Natural killer cell (primary cell): ENCODE measurements around the gene ANK3. TPM values are rescaled to one million over a fixed set of nuclear protein-coding genes. Genes with fewer than 3 reads are reported as not detected.

Experiments used
- ATAC-seq, 3 donors: fragments of 150-1000 bp in 2 of 3; fragments of 200-7000 bp in 1 of 3; cut with Tn5 transposase; 1 replicate in 1 of 3; 2 replicates in 2 of 3; pipeline ENCODE4 v1.10.0; 2021; ENCODE audit warnings: mild to moderate bottlenecking in 2 of 3, moderate library complexity in 2 of 3
- DNase-seq, 2 donors: peaks; one replicate each; pipeline versions ENCODE4 v3.0.0 to v3.0.0-alpha.2; 2013 to 2021; ENCODE audit warnings: mixed read lengths in 1 of 2
- H3K27ac ChIP-seq: one replicate; pipeline ENCODE4 v1.5.1; 2013; ENCODE audit warnings: mild to moderate bottlenecking, low read length
- H3K27me3 ChIP-seq: one replicate; pipeline ENCODE4 v1.6.1; 2013; ENCODE audit warnings: low read length; ENCODE audit not compliant: control insufficient read depth, insufficient read depth
- H3K36me3 ChIP-seq: one replicate; pipeline ENCODE4 v1.6.1; 2013; ENCODE audit warnings: low read length; ENCODE audit not compliant: control insufficient read depth, insufficient read depth
- H3K4me1 ChIP-seq: one replicate; pipeline ENCODE4 v1.6.1; 2013; ENCODE audit warnings: low read length; ENCODE audit not compliant: control insufficient read depth, insufficient read depth
- H3K4me3 ChIP-seq: one replicate; pipeline ENCODE4 v1.5.1; 2013; ENCODE audit warnings: low read length
- H3K9me3 ChIP-seq: one replicate; pipeline ENCODE4 v1.6.1; 2013; ENCODE audit warnings: low read length; ENCODE audit not compliant: control insufficient read depth, insufficient read depth
- H3K27ac Mint-ChIP-seq, 2 donors: one replicate each; pipeline ENCODE4 v1.8.0; 2022; ENCODE audit warnings: mild to moderate bottlenecking in 2 of 2, mixed read lengths in 2 of 2, moderate library complexity in 1 of 2
- H3K27me3 Mint-ChIP-seq, 2 donors: one replicate each; pipeline ENCODE4 v1.8.0; 2022; ENCODE audit warnings: low read depth in 2 of 2, mixed read lengths in 2 of 2
- H3K36me3 Mint-ChIP-seq: one replicate; pipeline ENCODE4 v1.8.0; 2022; ENCODE audit warnings: mixed read lengths
- H3K4me1 Mint-ChIP-seq, 2 donors: one replicate each; pipeline ENCODE4 v1.8.0; 2022; ENCODE audit warnings: mixed read lengths in 2 of 2
- H3K4me3 Mint-ChIP-seq: one replicate; pipeline ENCODE4 v1.8.0; 2022; ENCODE audit warnings: mild to moderate bottlenecking, moderate library complexity, mixed read lengths
- H3K9me3 Mint-ChIP-seq, 2 donors: one replicate each; pipeline ENCODE4 v1.8.0; 2022; ENCODE audit warnings: mixed read lengths in 2 of 2
- WGBS: methylation state at CpG from one replicate; pipeline ENCODE4 v1.1.7; 2013; ENCODE audit warnings: missing lambda C conversion rate; ENCODE audit not compliant: insufficient coverage; 5-methylcytosine and 5-hydroxymethylcytosine counted together
- intact Hi-C: fragments of 100-400 bp; cut with micrococcal nuclease; formaldehyde crosslinking; loops from one replicate; pipeline ENCODE4 v1.14.2; 2022
- total RNA-seq, 4 donors: library from RNA; stranded (reverse); fragments of 120-200 nt in 1 of 4; gene quantifications; one replicate each; pipeline versions ENCODE4 v1.2.3 to v1.2.4, GENCODE V29; 2013 to 2022
- TF ChIP-seq, protein P1 (sequence below): fragments of 200-600 bp; IDR thresholded peaks from one replicate; pipeline ENCODE4 v1.8.0; 2022; ENCODE audit warnings: antibody characterized with exemption

Gene ANK3
- total RNA-seq, 3 donors from 2014 or later (not counting 1 experiment from before 2014, with no cell fraction given) = 4.4 to 12.9 (median 11.4) TPM

DNA sequence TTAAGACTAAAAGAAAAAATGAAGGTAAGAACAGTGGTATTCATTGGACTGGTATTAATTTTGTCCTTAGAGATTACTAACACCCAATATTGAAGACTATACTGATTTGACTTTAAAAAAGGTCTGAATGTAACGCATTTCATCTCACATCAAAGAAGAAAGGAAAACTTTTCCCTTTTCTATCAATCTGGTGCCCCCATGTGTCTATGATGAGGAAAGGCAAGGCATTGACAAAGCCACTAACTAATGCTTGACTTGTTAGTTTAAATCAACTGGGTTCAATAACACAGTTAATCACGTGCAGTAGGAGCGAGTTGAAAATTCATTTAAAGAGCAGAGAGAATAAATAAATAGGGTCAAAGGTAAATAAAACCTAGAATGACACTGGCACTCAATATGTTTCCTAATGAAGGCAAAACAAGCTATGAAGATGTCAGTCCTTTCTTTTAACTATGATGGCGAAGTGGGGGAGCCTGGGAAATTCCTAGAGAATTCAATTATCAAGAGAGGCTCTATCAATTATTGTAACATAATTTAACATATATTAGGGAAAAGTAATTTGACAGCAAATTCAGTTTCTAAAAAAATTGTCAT lies 180.9 kb downstream of the ANK3 start:
- H3K4me1 ChIP-seq = no peaks in the 10 kb centered on the region
- H3K27me3 ChIP-seq = no peaks in the 10 kb centered on the region
- TF ChIP-seq, protein P1, sequence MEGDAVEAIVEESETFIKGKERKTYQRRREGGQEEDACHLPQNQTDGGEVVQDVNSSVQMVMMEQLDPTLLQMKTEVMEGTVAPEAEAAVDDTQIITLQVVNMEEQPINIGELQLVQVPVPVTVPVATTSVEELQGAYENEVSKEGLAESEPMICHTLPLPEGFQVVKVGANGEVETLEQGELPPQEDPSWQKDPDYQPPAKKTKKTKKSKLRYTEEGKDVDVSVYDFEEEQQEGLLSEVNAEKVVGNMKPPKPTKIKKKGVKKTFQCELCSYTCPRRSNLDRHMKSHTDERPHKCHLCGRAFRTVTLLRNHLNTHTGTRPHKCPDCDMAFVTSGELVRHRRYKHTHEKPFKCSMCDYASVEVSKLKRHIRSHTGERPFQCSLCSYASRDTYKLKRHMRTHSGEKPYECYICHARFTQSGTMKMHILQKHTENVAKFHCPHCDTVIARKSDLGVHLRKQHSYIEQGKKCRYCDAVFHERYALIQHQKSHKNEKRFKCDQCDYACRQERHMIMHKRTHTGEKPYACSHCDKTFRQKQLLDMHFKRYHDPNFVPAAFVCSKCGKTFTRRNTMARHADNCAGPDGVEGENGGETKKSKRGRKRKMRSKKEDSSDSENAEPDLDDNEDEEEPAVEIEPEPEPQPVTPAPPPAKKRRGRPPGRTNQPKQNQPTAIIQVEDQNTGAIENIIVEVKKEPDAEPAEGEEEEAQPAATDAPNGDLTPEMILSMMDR = no peak
- intact Hi-C loops = loop anchor here (5.0 kb wide), 1 partner anchor 581 kb away; no protein-coding TSS in a partner anchor
- H3K9me3 Mint-ChIP-seq = no peaks in the 10 kb centered on the region
- H3K27ac ChIP-seq = no peak overlapping the region
- H3K4me1 Mint-ChIP-seq = peaks cover 0 to 6% of the 10 kb centered on the region in 2 donors
- H3K4me3 ChIP-seq = no peak overlapping the region
- no peak overlapping the region for H3K4me3 Mint-ChIP-seq
- no peak overlapping the region for H3K27ac Mint-ChIP-seq
- DNase-seq (no peak), ATAC-seq (no peak)
- no peaks in the 10 kb centered on the region for H3K36me3 Mint-ChIP-seq
- no peaks in the 10 kb centered on the region for H3K9me3 ChIP-seq
- peaks cover 0 to 3% of the 10 kb centered on the region in 2 donors for H3K27me3 Mint-ChIP-seq
- no peaks in the 10 kb centered on the region for H3K36me3 ChIP-seq
- WGBS = 41% methylated on average over 3 of the region's 4 CpGs

DNA sequence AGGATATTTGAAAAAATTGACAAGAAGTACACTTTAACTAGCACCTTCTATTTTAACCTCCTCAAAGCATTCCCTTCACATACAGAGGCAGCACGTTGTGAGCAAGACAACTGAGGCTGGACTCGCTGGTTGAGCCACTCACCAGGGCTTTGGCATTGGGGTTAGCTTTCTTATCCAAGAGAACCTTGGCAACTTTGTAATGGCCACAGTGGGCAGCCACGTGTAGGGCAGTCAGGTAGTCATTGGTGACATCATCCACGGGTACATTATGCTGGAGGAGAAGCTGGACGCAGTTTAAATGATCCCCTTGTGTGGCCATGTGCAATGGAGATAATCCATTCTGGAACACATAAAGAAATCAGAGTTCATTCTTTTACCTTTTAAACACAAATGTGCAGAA lies 181.8 kb downstream of the ANK3 start:
- no peaks in the 10 kb centered on the region for H3K36me3 Mint-ChIP-seq
- no peaks in the 10 kb centered on the region for H3K4me1 ChIP-seq
- H3K4me3 ChIP-seq = no peak overlapping the region
- ATAC-seq (peak in 1 of 3 donors; percentile 32), DNase-seq (no peak)
- TF ChIP-seq, protein P1 = no peak
- H3K27me3 Mint-ChIP-seq = peaks cover 0 to 3% of the 10 kb centered on the region in 2 donors
- 91% methylated on average over 5 of the region's 5 CpGs for WGBS
- no peak overlapping the region for H3K4me3 Mint-ChIP-seq
- no peak overlapping the region for H3K27ac ChIP-seq
- no peaks in the 10 kb centered on the region for H3K36me3 ChIP-seq
- intact Hi-C loops = loop anchor here (5.0 kb wide), 1 partner anchor 581 kb away; no protein-coding TSS in a partner anchor
- no peaks in the 10 kb centered on the region for H3K9me3 ChIP-seq
- H3K27ac Mint-ChIP-seq = no peak overlapping the region
- peaks cover 0 to 6% of the 10 kb centered on the region in 2 donors for H3K4me1 Mint-ChIP-seq
- no peaks in the 10 kb centered on the region for H3K27me3 ChIP-seq
- H3K9me3 Mint-ChIP-seq = no peaks in the 10 kb centered on the region

- Histone ChIP-seq H3K4me3 (no peak overlapping the region), H3K27me3 (no peaks in the 10 kb centered on the region), H3K4me1 (no peaks in the 10 kb centered on the region), H3K27ac (no peak overlapping the region), H3K36me3 (no peaks in the 10 kb centered on the region), H3K9me3 (no peaks in the 10 kb centered on the region)
- Mint-ChIP-seq H3K36me3 (no peaks in the 10 kb centered on the region), H3K4me1 (peaks cover 0 to 6% of the 10 kb centered on the region in 2 donors), H3K27me3 (peaks cover 0 to 3% of the 10 kb centered on the region in 2 donors), H3K4me3 (no peak overlapping the region), H3K9me3 (no peaks in the 10 kb centered on the region), H3K27ac (no peak overlapping the region)
- DNase-seq = no peak
- 43% methylated on average over 4 of the region's 4 CpGs for WGBS
- ATAC-seq = no peak
- intact Hi-C loops = loop anchor here (5.0 kb wide), 1 partner anchor 579 kb away; no protein-coding TSS in a partner anchor
- TF ChIP-seq, protein P1 = no peak
These were observed 182.9 kb downstream of the ANK3 start for GRCh38 chr10:60206735-60207134.

GRCh38 chr10:60205741-60206140 lies 183.9 kb downstream of the ANK3 start:
- intact Hi-C loops = loop anchor here (2.0 to 5.0 kb wide), 2 partner anchors 229 to 578 kb away; no protein-coding TSS in a partner anchor
- 91% methylated on average over 3 of the region's 3 CpGs for WGBS
- Mint-ChIP-seq H3K27me3 (no peaks in the 10 kb centered on the region), H3K9me3 (no peaks in the 10 kb centered on the region), H3K4me1 (peaks cover 0 to 6% of the 10 kb centered on the region in 2 donors), H3K36me3 (no peaks in the 10 kb centered on the region), H3K27ac (no peak overlapping the region), H3K4me3 (no peak overlapping the region)
- no peaks in the 10 kb centered on the region for H3K4me1 ChIP-seq
- no peak overlapping the region for H3K4me3 ChIP-seq
- ATAC-seq (no peak), DNase-seq (no peak)
- no peaks in the 10 kb centered on the region for H3K36me3 ChIP-seq
- H3K9me3 ChIP-seq = no peaks in the 10 kb centered on the region
- no peaks in the 10 kb centered on the region for H3K27me3 ChIP-seq
- TF ChIP-seq, protein P1 = no peak
- no peak overlapping the region for H3K27ac ChIP-seq
